ENCODE data around the gene FHIT.

FHIT gene

DNA sequence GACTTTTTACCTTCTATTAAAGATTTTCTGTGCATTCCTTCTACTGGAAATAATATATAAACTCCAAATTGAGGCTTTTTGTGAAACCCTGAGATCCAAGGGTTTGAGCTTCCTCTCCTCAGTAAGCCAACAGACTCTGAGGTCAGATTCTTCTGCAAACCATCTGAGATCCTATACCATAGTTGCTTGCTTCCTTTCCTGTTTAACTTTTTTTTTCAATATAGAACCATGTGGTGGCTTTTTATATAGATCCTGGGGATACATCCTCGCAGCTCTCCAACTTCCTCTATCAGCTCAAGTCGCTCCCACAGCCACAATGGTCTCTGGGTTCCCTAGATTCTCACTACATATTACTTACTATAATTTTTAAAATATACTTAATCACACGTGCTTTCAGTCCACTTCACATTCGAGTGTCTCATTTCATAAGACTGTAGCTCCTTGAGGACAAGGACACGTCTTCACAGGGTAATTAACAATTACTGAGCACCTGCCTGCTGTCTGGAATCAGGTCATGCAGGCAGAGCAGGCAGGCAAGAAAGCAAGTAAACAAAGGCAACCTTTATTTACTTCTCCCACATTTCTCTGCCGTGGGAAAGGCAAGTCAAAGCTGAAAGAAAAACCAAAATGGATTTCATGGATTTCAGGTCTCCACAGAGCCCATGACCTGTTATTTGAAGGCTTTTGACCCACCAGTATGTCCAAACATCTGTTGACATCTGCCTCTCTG is 941.5 kb downstream of the FHIT start:
- no peak for DNase-seq

DNA sequence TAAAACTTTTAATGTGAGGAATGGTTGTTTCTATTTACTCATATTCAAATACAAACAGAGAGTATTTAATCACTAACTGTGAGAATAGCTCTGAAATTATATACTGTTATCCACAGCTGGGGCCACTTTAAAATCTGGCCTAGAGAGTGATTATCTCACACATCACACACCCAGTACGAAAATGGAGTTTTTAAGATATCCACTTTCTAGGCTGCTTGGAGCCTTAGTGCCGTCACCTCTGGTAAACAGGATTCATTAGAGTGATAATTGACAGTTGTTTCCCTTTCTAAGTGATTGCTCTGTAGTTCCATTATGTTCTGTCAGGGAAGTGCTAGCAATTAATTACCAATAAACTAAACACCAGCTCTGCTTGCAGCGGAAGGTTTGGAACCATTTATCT is 942.4 kb downstream of the FHIT start:
- no peak for DNase-seq

DNA sequence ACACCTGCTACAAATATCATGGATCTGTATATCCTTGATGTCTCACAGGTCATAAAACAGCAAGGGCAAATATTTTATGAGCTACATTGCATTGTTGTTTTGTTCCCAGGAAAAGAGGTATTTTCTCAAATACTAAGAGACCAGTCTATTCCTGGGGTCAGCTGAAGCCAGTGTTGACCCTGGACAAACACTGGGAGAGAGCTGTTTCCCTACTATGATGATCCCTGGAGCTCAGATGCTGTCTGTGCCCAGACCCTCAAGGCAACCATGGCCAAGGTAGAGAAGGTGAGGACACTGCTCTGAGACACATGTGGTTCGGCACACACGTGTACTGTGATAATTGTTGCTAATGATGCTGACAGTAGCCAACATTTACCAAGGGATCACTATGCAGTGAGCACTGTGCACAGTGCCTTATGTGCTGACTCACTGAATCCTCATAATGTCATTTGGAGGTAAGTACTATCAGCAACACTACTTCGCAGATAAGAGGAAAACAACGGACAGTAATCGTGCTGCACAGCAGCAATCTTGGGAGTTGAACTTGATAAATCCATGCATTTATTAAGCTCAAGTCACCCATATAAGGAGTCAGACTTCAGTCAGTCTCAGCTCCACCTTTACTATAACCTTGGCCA is 943.6 kb downstream of the FHIT start:
- no peak for DNase-seq

DNA sequence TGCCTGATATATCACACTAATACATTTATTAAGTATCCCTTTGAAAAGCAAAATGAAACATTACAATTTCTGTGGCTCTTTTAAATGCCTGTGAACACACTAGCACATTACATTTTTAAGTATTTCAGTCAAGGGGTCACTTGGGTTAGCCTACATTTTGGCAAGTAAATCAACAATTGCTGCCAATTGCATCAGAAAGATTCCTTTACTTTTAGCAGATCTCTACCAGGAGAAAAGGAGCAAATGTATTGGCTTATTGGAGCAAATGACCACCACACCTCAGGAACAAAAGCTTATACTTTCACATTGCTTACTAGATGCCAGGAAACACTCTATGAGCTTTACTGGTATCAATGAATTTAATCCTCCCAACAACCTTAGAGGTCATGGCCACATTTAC is 947.1 kb downstream of the FHIT start:
- no peak for DNase-seq

DNA sequence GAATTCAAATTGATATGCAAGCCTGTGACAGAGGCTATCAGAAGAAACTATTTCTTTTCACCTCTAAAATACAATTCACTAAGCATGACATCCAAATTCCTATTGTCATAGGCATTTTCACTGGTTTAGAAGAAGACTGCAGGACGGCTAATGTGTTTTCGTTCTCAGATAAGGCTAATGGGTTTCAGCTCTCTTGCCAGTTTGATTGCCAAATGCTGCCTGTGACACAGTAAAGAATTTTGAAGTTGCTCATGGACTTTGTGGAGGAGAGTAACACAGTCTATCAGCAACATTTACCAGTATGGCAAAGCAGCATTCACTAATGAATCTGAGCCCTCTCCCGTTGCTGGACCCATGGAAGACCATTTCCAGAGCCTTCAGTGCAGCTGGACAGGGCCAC is 948.1 kb downstream of the FHIT start:
- DNase-seq = no peak

DNA sequence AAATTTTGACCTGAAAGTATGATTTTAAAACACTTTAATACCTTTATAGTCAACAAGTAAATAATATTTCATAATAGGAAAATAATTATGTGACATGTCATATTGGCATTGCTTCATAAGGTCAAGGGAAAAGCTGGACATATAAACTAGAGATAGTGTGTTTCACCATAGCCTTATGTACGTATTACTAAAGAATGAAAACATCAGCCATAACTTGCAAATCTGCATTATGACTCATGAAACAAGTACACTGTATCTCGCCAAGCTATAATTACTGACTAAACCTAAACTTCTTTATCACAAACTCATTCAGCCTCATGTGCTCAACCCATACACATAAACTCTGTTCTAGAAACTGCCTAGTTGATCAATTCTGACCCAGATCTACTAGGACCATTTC is 950.1 kb downstream of the FHIT start:
- no peak for DNase-seq

DNA sequence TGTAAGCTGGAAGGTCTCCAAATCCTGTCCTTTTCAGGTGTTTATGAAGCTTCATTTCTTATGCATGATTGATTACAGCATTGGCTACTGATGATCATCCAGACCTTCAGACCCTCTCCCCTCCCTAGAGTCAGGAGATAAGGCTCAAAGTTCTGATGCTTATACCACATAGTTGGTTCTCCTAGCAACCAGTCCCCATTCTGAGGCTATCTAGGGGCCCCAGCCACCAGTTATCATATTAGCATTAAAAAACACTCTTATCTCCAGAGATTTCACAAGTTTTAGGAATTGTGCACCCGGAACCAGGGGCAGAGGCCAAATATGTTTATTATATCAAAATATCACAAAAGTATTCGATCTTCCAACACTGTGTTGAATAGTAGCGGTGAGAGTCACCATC is 953.1 kb downstream of the FHIT start:
- no peak for DNase-seq

DNA sequence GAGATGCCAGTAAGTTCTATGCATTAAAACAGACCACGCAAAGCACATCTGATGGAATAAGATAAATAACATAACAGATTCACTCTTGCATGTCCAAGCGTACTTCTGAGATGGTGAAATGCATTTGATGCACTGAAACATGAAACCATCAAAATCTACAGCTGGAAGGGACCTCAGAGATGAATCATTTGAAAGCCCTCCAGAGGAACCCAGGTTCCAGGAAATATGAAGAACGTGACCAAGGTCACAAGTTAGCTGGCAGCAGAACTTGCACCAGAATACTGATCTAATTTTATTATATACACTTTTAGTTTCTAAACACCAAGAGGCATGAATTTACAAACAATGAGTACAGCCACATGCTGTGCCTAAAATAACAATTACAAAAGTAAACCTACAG is 957.1 kb downstream of the FHIT start:
- no peak for DNase-seq

DNA sequence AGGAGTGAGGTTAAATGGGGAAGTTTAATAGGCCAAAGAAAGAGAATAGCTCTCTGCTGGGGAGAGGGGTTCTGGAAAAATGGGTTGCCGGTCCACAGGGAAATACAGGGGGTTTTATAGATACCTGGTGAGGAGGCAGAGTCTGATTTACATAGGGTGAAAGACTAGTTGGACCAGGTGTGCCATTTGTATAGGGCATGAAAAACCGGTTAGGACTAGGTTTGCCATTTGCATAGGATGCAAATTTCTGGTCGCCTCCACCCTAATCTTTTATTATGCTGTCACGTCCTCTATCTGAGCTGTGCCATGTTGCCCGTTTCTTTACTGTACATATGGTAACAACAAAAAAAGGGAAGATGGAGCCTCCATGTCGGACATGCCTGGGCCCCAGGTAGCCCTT is 960.1 kb downstream of the FHIT start:
- DNase-seq = no peak

DNA sequence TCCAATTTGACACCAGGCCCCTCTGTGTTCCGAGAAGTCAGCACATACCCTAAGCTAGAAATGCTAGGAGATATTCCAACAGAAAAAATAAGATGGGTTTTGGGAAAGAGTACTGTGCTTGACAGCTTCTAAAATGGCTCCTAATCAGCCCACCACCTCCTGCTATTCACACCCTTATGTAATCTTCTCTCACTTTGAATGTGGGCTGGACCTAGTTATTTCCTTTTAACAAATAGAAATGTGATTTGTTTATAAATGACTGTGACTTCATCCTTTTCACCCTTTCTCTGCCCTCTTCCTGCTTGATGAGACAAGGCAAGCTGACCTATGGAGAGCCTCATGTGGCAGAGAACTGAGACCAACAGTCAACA is 961.1 kb downstream of the FHIT start:
- DNase-seq = no peak

DNA sequence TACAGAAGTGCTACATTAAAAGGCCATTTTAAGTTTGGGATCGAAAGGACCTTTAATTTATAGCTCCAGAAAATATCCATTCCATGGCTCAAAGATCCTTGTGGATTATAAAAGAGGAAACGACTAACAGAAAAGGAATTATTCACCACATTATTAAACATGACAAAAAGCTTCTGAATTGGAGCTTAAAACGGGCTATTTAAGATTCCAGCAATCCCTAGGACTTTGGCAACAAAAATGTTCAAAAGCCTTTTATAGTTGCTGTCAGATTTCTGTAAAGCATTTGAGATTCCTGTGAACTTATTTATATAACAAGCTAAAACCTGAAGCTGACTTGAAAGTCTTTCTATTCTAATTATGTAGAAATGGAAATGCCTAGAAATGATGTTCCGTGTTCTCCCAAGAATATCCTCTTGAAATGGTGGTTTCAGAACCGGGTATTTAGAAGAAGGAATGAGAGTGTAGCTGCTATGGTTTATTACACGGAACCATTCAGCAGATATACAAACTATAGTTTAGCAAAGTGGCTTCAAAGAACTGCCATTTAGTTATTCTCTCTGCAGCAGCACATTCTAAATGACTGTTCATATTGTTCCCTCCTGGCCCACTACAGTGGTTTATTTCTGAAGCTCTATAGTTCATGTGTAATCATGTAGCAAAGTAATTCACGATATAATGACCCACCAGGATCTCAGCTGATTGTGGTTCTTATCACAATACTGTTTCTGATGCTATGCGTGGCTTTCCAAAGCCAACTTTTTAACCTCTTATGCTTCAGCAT is 961.7 kb downstream of the FHIT start:
- DNase-seq = no peak

DNA sequence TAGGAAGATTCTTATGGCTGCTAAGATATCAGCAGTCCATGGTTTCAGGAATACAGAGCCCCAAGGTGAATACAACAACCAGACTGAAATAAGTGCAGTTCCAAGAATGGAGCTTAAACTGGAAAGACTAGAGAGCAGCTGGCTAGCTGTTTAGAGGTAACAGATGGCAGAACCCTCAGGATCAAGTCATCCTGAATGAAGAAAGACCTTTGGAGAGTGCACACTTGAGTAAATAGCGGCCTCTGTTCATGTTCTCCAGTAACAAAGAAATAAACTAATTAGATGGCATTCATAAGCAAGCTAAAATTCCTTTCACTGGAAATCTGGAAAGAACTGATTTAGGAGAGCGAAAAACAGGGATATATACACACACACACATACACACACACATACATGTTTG is 968.4 kb downstream of the FHIT start:
- DNase-seq = no peak

DNA sequence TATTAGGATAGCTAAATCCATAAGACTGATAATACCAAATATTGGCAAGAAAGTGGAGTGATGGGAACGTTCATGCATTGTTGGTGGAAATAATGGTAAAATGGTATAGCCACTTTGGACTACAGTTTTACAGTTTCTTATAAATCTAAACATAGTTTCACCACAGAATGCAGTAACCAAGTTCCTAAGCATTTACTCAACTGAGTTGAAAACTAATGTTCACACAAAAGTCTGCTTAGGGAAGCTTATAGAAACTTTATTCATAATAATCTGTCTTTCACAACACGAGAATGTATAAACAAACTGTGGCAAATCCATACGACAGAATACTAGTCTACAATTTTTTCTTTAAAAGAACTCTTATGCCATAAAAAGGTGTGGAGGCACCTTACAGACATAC is 969.3 kb downstream of the FHIT start:
- DNase-seq = no peak

DNA sequence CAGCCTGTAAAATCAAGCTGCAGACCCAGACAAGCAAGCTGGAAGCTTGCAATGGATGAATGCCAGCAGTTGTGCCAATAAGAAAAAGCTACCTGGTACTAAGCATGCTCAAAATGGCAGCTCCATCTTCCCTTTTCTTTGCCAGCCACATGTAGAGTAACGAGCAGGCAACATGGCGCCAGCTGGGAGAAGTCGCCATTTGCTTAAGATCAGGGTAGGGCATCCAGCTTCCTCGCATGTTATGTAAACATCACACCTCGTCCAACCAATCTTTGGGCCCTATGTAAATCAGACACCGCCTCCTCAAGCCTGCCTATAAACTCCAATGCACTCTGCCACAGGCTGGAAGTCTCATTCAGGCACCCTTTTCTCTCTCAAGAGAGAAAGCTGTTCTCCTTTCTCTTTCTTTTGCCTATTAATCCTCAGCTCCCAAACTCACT is 973.9 kb downstream of the FHIT start:
- no peak for DNase-seq

DNA sequence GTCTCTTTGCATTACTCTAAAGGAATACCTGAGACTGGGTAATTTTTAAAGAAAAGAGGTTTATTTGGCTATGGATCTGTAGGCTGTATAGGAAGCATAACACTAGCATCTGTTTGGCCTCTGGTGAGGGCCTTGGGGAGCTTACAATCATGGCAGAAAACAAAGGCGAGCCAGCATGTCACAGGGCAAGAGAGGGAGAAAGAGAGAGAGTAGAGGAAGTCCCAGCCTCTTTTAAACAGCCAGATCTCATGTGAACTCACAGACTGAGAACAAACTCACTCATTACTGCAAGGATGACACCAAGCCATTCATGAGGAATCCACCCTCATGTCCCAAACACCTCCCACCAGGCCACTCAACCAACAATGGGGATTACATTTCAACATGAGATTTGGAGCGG is 974.6 kb downstream of the FHIT start:
- no peak for DNase-seq

DNA sequence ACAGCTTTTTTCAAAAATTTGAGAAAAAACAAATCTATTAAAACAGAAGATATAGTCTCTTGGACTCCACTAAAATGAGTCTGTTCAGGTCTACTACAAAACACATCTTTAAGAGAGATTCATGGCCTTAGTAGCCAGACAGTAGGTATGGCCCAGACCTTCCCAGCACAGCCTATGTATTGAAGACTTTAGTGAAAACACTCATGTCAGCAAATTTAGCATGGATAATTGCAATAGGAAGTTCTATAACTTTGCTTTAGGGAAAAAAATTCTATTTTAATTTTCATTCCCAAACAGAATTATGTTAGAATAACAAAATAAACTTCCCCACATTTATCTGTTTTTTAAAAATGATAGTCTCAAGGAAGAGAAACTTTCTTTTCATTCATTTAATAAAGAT is 976.6 kb downstream of the FHIT start:
- no peak for DNase-seq

DNA sequence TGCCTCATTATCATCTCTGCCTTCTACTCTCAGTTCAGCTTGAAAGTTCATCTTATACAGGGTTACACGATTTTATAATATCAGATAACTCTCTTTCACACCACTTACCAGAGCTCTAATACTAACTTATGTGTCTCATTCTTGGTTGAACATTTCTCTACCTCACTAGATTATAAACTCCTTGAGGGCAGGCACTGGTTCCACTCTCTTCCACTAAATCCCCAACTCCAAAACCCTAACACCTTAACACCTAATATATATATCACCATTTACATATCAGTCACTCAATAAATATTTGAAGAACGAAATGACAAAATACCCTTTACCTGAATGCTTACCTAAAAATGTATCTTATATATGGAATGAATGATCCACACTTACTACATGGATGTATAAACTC is 977.2 kb downstream of the FHIT start:
- DNase-seq = no peak

DNA sequence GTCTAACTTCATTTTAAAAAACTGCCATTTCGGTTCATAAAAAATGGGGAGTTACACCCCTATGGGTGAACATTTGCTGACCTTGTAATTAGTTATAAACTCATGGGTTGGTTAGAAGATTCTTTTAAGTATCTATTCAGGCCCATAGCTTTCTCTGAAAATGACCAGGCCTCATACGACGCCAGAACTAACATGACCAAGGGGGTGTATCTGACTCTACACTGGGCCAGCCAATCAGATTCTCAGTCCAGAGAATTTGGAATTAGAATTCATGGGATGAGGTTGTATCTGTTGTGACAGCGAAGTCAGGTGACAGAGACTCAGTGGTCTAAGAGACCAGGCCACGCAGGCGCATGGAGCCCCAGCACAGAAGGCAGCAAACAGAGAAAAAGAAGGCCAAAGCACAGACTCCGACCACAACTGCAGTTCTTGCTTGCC is 981.4 kb downstream of the FHIT start:
- no peak for DNase-seq

DNA sequence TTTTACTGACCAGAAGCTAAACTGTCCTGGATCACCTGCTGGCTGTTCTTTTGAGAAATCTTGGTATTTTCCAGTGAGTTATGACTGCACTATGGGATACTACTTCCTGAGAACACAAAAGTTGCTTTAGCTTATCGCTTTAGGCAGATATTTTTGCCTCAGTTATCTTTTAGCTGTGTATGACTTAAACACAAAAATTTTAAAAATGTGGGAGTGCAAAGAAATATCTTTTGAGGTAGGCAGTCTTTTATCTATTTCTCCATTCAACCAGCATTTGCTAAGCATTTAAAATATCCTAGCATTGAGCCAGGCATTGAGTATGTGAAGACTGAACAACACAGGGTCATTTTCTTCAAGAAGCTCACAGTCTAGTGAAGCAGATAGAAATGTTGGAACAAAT is 981.9 kb downstream of the FHIT start:
- DNase-seq = no peak

DNA sequence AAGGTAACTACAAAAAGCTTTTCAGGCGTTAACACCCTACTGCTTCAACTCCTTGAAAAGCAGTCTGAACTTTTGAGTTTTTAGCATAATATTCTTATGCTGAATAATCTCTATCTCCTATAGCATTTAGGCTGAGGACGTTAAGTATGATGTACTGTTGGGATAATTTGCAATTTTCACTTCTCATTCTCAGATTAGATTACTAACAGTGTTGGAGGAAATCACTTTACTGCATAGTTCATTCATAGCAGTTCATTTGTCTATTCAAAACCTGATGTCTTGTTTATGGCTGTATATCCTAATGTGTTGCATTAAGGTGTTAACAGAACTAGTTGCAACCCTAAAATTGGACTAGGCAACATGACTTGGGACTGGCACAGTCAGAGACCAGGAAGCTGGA is 983.1 kb downstream of the FHIT start:
- no peak for DNase-seq

DNA sequence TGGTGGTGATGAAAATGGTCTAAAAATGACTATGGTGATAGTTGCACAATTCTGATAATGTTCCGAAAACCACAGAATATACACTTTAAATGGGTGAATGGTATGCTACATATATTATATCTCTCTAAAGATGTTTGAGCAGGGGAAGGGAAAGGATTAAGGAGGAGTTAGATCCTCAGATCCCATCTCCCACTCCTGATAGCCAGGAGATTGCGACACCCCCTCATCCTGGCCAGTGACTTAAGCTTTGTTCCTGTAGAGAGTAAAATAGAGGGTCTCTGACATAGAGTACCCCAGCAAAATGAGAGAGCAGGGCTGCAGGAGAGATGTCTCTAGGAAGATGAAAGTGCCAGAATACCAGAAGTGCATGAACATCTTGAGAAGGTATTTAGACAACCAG is 984.8 kb downstream of the FHIT start:
- no peak for DNase-seq

DNA sequence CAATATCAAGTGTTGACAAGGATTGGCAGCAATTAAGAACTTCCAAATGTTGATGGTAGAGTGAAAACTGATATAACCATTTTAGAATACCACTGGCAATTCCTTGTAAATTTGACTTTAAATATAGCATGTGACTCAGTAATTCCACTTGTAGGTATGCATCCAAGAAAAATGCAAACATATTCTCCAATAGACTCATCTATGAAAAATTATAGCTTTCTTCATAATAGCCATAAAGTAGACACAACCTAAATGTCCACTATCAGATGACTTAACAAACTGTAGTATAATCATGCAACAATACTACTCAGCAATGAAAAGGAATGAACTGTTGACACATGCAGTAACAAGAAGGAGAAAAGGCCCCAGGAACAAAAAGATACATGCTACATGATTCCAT is 988.1 kb downstream of the FHIT start:
- DNase-seq = no peak

DNA sequence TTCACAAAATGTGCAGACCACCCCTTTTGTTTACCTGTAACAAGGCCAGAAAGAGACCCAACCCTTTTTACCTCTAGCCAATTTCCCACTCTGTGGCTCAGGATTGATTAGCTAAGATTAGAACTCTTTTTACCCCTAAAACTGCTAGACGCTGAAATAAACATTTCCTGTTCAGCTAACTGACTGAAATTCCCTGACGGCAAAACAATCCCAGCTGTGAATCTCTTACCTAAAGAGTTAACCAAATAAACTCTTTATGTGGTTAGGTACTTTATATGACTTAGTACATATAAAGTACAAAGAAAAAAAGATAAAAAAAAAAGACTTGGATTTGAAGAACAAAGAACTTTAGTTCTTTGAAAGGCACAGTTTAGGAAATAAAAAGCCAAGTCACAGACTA is 988.7 kb downstream of the FHIT start:
- DNase-seq = no peak

DNA sequence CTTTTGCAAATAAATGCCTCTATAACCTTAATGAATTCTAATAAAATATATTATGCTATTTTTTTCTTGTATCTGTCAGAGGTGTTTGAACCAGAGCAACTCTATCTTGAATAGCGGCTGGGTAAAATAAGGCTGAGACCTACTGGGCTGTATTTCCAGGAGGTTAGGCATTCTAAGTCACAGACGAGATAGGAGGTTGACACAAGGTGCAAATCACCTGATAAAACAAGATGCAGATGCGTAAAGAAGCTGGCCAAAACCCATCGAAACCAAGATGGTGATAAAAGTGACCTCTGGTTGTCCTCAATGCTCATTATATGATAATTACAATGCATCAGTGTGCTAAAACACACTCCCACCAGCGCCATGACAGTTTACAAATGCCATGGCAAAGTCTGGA is 990.7 kb downstream of the FHIT start:
- DNase-seq = no peak

Data from effector CD8-positive, alpha-beta T cell (primary cell).